Measurements from ENCODE around the gene PHLDB2.

PHLDB2 gene

DNA sequence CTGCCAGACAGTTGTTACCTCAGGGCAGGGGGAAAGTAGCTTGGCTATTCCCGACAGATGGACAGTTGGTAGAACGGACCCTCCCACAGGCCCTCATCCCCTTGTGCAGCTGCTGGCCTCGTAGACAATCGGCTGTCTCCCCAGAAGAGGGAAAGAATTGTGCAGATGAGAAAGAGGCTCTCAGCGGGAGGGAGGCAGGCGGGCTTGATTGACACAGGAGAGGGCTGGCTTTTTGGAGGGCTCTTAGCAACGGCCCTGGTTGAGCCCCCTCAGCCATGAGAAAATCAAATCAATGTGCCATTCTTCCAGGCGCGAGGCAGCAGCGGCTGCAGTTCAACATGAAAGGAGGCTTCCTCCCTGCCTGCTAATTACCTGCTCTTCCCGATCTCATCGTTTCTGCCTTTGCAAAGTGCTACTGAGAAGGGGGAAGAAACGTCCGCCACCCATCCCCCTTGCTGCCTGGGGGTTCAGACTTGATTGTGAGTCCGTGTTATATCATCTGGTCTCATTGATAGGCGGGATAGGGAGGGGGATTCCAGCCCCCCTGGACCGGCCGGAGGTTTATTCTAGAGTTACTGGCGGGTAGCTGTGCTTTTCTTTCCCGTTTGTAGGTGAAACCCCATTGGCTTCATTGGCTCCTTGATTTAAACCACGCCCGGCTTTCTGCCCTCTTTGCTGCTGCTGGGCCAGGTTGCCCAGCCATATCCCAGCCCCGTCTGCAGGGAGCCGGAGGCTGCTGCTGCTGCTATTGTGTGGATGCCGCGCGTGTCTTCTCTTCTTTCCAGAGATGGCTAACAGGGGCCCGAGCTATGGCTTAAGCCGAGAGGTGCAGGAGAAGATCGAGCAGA, 139.8 kb downstream of the PHLDB2 start, which contains the start of gene TAGLN3:
TAGLN3 (plus strand) TSS at position 287 of the 848 bp plus-strand sequence; CDS start at position 788, 501 bp downstream.
- Histone ChIP-seq H3K27me3 (ENCODE audit: control insufficient read depth, insufficient read depth, low read length) (peaks cover 48% of the 10 kb centered on the region), H3K4me1 (ENCODE audit: control insufficient read depth, insufficient read depth, low read length) (peaks cover 27% of the 10 kb centered on the region), H3K9me3 (ENCODE audit: control insufficient read depth, insufficient read depth, low read length) (no peaks in the 10 kb centered on the region), H3K4me3 (ENCODE audit: low read depth, low read length) (peak within 1 kb of the TSS; percentile 76), H3K36me3 (ENCODE audit: control insufficient read depth, insufficient read depth, low read length) (no peaks in the 10 kb centered on the region), H3K27ac (ENCODE audit: low read depth, low read length) (peak within 1 kb of the TSS; percentile 44), H3K9ac (ENCODE audit: low read depth, low read length) (no peak within 1 kb of the TSS)

DNA sequence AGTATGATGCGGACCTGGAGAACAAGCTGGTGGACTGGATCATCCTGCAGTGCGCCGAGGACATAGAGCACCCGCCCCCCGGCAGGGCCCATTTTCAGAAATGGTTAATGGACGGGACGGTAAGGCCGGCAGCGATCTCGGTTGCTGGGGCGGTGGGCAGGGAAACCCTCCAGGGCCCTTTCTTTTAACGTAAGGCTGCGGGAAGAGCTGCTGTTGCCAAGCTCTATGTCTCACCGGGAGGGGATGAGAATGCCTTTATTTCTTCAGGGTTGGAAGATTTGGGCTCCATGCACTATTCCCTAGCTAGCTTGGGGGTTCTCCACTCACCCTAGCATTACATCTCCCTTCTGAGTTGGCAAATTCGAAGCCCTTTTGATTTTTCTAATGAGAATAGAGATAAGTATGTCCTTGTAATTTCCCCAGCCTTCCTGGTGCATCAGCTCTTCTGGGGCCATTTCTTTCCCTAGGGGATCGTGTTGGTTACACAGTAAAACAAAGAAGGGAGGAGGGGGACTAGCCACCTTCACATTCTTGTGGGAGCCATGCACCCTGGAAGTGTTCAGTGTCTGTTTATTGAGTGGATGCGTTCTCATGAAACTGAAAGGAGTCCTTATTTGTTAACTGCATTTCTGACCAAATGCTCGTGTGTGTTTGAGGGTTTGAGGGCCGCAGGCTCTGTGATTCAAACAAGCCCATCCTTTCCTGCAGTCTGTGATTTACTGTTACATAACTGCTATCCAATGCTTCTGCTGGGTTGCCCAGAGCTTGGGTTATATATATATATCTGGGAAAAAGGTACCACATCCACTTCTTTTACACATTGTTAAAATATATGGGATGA, 140.6 kb downstream of the PHLDB2 start:
- Histone ChIP-seq H3K4me1 (ENCODE audit: control insufficient read depth, insufficient read depth, low read length) (peaks cover 23% of the 10 kb centered on the region), H3K4me3 (ENCODE audit: low read depth, low read length) (peak overlapping the region; percentile 76), H3K9ac (ENCODE audit: low read depth, low read length) (no peak overlapping the region), H3K36me3 (ENCODE audit: control insufficient read depth, insufficient read depth, low read length) (no peaks in the 10 kb centered on the region), H3K27me3 (ENCODE audit: control insufficient read depth, insufficient read depth, low read length) (peaks cover 48% of the 10 kb centered on the region), H3K27ac (ENCODE audit: low read depth, low read length) (peak overlapping the region; percentile 44), H3K9me3 (ENCODE audit: control insufficient read depth, insufficient read depth, low read length) (no peaks in the 10 kb centered on the region)

DNA sequence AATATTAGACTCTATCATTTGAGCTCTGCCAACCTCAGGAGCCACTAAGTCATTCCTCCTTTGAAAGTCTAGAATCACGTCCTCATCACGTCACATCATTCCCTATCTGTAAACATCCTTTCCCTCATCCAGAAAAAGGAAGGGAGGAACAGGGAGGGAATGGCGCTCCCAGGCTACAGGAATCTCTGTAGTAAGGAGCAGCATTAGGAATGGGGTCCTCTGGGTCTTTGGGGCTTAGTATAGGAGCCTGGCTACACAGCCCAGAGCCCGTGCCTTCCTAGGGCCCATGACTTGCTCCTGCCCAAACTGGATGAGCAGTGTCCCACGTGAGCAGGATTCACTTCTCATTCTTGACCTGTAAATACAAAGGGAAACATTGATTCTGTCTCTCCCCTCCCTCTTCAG, 141.3 kb downstream of the PHLDB2 start:
- Histone ChIP-seq H3K27ac (ENCODE audit: low read depth, low read length) (peak overlapping the region; percentile 59), H3K9ac (ENCODE audit: low read depth, low read length) (no peak overlapping the region), H3K4me1 (ENCODE audit: control insufficient read depth, insufficient read depth, low read length) (peaks cover 23% of the 10 kb centered on the region), H3K36me3 (ENCODE audit: control insufficient read depth, insufficient read depth, low read length) (no peaks in the 10 kb centered on the region), H3K4me3 (ENCODE audit: low read depth, low read length) (0 out of 2 replicates have a peak overlapping the region, but pooled peaks have one; percentile 76), H3K9me3 (ENCODE audit: control insufficient read depth, insufficient read depth, low read length) (no peaks in the 10 kb centered on the region), H3K27me3 (ENCODE audit: control insufficient read depth, insufficient read depth, low read length) (peaks cover 48% of the 10 kb centered on the region)

DNA sequence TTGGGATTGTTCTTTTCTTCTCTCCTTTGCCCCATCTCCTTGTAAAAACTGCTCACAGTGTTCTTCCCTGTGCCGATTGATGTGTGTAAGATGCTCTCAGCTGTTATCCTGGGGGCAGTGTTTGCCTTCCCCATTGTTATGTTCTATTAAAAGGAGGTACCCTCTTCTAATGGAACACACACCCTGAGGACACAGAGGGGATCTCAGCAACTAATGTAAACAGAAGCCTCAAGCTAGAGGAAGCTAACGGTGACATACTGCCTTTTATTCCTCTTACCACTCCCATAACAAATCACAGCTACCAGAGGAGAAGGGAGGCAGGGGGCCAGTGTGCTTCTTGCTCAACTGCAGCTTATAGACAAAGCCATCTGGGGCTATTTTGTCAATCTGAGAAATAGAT, 141.9 kb downstream of the PHLDB2 start:
- Histone ChIP-seq H3K4me3 (ENCODE audit: low read depth, low read length) (no peak overlapping the region), H3K4me1 (ENCODE audit: control insufficient read depth, insufficient read depth, low read length) (peaks cover 23% of the 10 kb centered on the region), H3K36me3 (ENCODE audit: control insufficient read depth, insufficient read depth, low read length) (no peaks in the 10 kb centered on the region)

DNA sequence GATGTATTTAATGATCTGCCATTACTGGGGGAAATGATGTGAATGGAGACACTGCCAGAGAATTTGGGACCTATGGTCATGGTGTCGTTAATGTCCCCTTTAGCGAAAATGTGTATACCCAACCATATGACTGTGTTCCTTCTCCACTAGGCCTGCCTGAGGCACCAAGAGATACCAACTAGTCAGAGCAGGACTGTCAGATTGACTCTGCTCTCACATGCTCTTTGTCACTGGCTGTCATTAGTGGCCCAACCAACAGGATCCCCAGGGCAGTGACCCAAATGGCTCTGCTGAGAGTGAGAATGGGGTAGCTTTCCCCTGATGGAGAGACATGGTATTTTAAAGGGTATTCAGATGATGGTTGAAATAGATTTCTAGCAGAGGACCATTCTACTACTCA, 142.5 kb downstream of the PHLDB2 start:
- H3K9ac ChIP-seq (ENCODE audit: low read depth, low read length): no peak overlapping the region
- H3K36me3 ChIP-seq (ENCODE audit: control insufficient read depth, insufficient read depth, low read length): no peaks in the 10 kb centered on the region
- H3K4me1 ChIP-seq (ENCODE audit: control insufficient read depth, insufficient read depth, low read length): peaks cover 23% of the 10 kb centered on the region
- peaks cover 48% of the 10 kb centered on the region for H3K27me3 ChIP-seq (ENCODE audit: control insufficient read depth, insufficient read depth, low read length)
- no peak overlapping the region for H3K4me3 ChIP-seq (ENCODE audit: low read depth, low read length)
- H3K27ac ChIP-seq (ENCODE audit: low read depth, low read length): no peak overlapping the region
- no peaks in the 10 kb centered on the region for H3K9me3 ChIP-seq (ENCODE audit: control insufficient read depth, insufficient read depth, low read length)

More for the DNA sequence above, 141.9 kb downstream of the PHLDB2 start:
- Histone ChIP-seq H3K9ac (ENCODE audit: low read depth, low read length) (no peak overlapping the region), H3K27ac (ENCODE audit: low read depth, low read length) (peak overlapping the region; percentile 59), H3K9me3 (ENCODE audit: control insufficient read depth, insufficient read depth, low read length) (no peaks in the 10 kb centered on the region), H3K27me3 (ENCODE audit: control insufficient read depth, insufficient read depth, low read length) (peaks cover 48% of the 10 kb centered on the region)

DNA sequence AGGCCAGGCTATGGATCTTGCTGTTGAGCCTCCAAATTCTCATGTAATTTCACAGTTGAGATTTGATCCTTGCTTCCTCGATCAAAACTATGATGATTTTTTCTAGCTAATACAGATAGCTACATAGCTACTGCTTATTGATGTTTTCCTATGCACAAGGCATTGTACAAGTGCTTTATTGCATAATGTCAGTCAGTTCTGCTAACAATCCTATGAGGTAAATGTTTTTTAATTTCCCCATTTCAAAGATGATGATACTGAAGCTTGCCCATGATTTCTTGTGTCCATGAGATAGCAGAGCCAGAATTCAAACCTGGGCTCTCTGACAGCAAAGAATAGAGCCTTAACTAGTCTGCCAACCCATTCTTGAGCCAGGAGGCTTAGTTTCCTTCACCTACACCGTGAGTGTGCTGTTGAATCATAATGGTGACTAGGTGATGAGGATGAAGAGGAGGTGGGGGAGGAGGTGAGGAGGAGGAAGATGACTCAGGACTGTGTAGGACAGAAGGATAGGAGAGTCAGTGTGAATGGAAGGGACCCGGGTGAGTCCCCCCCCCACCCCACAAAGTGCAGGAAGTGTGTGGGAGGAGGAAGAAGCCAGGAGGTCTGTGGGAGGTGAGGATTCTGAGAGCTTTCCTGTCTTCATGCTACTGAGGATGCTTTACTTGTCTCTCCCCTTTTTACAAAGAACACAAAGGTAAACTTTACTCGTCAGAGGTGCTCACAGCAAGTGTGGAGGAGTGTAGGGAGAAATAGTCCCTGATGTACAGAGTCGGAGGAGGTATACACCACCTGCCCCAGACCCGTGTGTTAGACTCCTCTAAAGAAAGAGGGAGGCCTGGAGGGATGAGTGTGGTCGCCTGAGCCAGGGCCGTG, 143.3 kb downstream of the PHLDB2 start:
- no peaks in the 10 kb centered on the region for H3K36me3 ChIP-seq (ENCODE audit: control insufficient read depth, insufficient read depth, low read length)
- H3K27me3 ChIP-seq (ENCODE audit: control insufficient read depth, insufficient read depth, low read length): peaks cover 48% of the 10 kb centered on the region
- peaks cover 23% of the 10 kb centered on the region for H3K4me1 ChIP-seq (ENCODE audit: control insufficient read depth, insufficient read depth, low read length)
- H3K27ac ChIP-seq (ENCODE audit: low read depth, low read length): no peak overlapping the region
- H3K9me3 ChIP-seq (ENCODE audit: control insufficient read depth, insufficient read depth, low read length): no peaks in the 10 kb centered on the region
- no peak overlapping the region for H3K4me3 ChIP-seq (ENCODE audit: low read depth, low read length)
- H3K9ac ChIP-seq (ENCODE audit: low read depth, low read length): no peak overlapping the region

DNA sequence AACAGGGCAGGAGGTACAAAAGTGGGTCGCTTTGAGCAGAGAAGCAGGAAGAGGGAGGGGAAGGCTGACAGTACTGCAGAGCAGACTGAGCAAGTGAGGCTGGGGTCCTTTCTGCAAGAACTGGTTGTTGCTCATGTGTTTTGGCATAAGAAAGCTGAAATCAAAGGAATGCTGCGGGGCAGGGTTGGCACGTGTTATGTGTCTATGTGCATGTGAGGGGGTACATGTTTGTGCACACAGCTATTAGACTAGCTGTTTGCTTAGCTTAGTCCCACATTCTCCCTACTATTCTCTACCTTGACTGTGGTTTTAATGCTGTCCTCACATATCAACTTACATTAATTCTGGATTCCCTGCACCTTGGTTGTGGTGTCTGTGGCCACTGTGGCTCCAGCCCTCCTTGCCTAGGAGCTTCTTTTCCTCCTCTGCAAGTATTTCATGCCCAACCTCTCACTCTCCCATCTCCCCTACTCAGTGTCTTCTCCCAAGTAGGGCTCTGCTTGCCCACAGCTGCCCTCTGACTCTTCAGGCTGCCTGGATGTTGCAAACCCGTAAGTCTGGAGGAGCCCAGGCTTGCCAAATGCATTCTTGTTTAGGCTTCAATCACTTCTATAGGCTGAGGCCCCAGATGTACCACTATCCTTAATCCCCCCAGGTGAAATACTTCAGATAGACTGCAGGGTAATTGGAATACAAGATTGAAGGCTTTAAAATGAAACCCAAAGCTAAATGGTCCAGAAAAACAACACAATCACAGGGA, 144.4 kb downstream of the PHLDB2 start:
- no peaks in the 10 kb centered on the region for H3K9me3 ChIP-seq (ENCODE audit: control insufficient read depth, insufficient read depth, low read length)
- peaks cover 46% of the 10 kb centered on the region for H3K27me3 ChIP-seq (ENCODE audit: control insufficient read depth, insufficient read depth, low read length)
- no peak overlapping the region for H3K27ac ChIP-seq (ENCODE audit: low read depth, low read length)
- peaks cover 22% of the 10 kb centered on the region for H3K4me1 ChIP-seq (ENCODE audit: control insufficient read depth, insufficient read depth, low read length)
- H3K9ac ChIP-seq (ENCODE audit: low read depth, low read length): no peak overlapping the region
- no peak overlapping the region for H3K4me3 ChIP-seq (ENCODE audit: low read depth, low read length)
- no peaks in the 10 kb centered on the region for H3K36me3 ChIP-seq (ENCODE audit: control insufficient read depth, insufficient read depth, low read length)

DNA sequence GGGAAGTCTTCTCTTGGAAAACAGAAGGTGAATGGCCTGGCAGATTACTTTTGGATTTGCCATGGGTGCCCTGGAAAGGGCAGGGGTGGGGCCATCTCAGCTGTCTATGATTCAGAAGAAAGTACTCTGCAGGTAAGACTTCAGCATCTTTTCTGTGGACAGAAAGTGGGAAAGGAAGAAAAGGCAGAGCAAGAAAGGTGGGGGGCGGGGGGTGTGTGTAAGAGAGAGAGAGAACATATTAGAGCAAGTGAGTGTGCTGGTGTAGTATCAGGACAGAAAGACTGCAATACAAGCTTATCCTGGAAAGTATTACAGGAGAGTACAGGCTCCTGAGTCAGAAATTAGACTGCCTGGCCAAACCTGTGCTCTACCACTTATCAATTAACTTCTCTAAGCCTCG, 145.1 kb downstream of the PHLDB2 start:
- H3K27me3 ChIP-seq (ENCODE audit: control insufficient read depth, insufficient read depth, low read length): peaks cover 40% of the 10 kb centered on the region

DNA sequence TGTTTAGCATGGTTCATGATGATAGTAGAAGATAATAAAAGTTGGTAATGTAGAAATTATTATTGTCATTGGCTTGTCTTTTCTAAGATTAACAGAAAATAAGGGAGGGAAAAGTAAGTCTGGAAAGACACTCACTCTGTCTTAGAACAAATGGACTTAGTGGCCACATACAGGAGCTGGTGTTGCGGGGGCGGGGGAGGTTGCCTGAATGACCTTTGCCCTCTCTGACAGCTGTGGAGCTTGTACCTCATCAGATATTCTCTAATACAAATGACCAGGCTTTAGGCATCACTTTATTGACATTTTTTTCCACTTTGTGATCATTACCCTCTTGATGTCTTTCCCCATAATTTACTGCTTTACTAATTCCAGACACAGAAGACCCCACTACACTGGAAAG, 145.6 kb downstream of the PHLDB2 start:
- Histone ChIP-seq H3K36me3 (ENCODE audit: control insufficient read depth, insufficient read depth, low read length) (no peaks in the 10 kb centered on the region), H3K9me3 (ENCODE audit: control insufficient read depth, insufficient read depth, low read length) (no peaks in the 10 kb centered on the region), H3K27me3 (ENCODE audit: control insufficient read depth, insufficient read depth, low read length) (peaks cover 35% of the 10 kb centered on the region), H3K4me3 (ENCODE audit: low read depth, low read length) (no peak overlapping the region), H3K4me1 (ENCODE audit: control insufficient read depth, insufficient read depth, low read length) (peaks cover 20% of the 10 kb centered on the region), H3K27ac (ENCODE audit: low read depth, low read length) (no peak overlapping the region), H3K9ac (ENCODE audit: low read depth, low read length) (no peak overlapping the region)

More for the DNA sequence above, 145.1 kb downstream of the PHLDB2 start:
- Histone ChIP-seq H3K9ac (ENCODE audit: low read depth, low read length) (no peak overlapping the region), H3K36me3 (ENCODE audit: control insufficient read depth, insufficient read depth, low read length) (no peaks in the 10 kb centered on the region), H3K27ac (ENCODE audit: low read depth, low read length) (no peak overlapping the region), H3K9me3 (ENCODE audit: control insufficient read depth, insufficient read depth, low read length) (no peaks in the 10 kb centered on the region), H3K4me1 (ENCODE audit: control insufficient read depth, insufficient read depth, low read length) (peaks cover 21% of the 10 kb centered on the region), H3K4me3 (ENCODE audit: low read depth, low read length) (no peak overlapping the region)

Measured in HUES48 (cell line).